A673 (cell line): ENCODE measurements around the gene CC2D1A.

Experiments
- EZH2 ChIP-seq: fragments of 200-600 bp; sonication (generic); IDR thresholded peaks from 2 replicates; pipeline ENCODE4 v1.6.1; 2017; ENCODE audit warnings: borderline replicate concordance, low read depth, mild to moderate bottlenecking, mixed read lengths, antibody characterized with exemption, low read length; ENCODE audit not compliant: poor library complexity, severe bottlenecking
- TF ChIP-seq, protein P1 (sequence below): fragments of 300-800, 200-600 bp; sonication (generic); conservative IDR thresholded peaks from 2 replicates; pipeline ENCODE4 v1.5.1; 2017; ENCODE audit warnings: low read depth, mild to moderate bottlenecking, antibody characterized with exemption, low read length, moderate library complexity, mixed read lengths

DNA sequence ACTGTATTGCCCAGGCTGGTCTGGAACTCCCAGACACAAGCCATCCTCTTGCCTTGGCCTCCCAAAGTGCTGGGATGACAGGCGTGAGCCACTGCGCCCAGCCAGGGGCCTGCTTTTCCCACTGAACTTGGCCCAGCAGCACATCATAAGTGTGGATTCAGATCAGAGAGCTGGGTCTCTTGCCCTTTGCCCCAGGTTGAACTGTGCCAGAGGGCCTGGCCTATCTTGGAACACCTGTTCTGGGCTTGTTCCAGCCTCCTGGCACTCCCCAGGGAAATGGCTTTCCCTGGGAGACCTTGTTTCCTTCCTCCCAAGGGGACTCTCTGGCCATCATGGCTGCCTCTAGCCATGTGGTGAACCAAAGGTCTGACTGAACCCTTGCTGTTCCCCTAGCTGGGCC lies 3.4 kb downstream of the CC2D1A start:
- no peak for TF ChIP-seq EZH2
- TF ChIP-seq, protein P1, sequence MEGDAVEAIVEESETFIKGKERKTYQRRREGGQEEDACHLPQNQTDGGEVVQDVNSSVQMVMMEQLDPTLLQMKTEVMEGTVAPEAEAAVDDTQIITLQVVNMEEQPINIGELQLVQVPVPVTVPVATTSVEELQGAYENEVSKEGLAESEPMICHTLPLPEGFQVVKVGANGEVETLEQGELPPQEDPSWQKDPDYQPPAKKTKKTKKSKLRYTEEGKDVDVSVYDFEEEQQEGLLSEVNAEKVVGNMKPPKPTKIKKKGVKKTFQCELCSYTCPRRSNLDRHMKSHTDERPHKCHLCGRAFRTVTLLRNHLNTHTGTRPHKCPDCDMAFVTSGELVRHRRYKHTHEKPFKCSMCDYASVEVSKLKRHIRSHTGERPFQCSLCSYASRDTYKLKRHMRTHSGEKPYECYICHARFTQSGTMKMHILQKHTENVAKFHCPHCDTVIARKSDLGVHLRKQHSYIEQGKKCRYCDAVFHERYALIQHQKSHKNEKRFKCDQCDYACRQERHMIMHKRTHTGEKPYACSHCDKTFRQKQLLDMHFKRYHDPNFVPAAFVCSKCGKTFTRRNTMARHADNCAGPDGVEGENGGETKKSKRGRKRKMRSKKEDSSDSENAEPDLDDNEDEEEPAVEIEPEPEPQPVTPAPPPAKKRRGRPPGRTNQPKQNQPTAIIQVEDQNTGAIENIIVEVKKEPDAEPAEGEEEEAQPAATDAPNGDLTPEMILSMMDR = no peak
